Measurements from ENCODE around the gene CDKN2B.

CDKN2B gene

DNA sequence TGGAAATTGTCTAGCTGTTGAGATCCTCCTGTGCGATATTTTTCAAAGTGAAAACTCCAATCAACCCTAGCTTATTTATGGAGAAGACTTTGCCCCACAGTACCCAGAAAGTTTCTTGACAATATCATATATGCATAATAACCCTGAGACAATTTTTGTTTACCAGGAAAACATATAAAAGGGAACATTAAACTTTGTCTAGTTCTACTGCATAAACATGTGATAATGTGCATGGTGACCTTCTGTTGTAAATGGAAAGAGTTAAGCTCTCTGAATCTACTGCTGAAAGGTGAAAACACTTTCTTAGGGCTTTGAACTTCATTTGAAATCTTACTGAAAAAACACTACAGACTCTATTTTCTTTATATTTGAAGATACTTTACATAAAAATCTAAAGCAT, 32.2 kb upstream of the CDKN2B start:
- H3K9me3 Mint-ChIP-seq = no peaks in the 10 kb centered on the region
- H3K4me1 Mint-ChIP-seq = peaks cover 16% of the 10 kb centered on the region
- no peak overlapping the region for H3K27ac Mint-ChIP-seq
- H3K4me3 Mint-ChIP-seq = no peak overlapping the region
- peaks cover 5% of the 10 kb centered on the region for H3K27me3 Mint-ChIP-seq
- H3K36me3 Mint-ChIP-seq = no peaks in the 10 kb centered on the region

DNA sequence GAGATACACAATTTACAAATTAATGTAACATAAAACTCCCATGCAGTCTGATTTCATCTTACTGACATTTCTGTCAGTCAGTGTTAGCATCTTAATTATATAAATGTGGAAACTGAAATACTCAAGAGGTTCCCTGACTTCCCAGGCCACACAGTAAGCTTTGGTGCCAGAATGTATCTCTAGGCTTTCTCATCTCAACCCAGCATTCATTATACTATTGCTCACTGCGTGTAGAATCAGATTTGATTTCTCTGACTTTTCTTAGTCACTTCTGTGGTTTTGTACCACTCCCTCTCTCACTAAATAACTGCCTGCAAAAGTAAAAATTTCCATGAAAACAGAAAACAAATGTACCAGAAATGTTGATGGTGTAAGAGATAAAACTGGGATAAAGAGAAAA, 31.7 kb upstream of the CDKN2B start:
- Mint-ChIP-seq H3K4me1 (peaks cover 13% of the 10 kb centered on the region), H3K36me3 (no peaks in the 10 kb centered on the region), H3K27me3 (peaks cover 5% of the 10 kb centered on the region), H3K9me3 (no peaks in the 10 kb centered on the region), H3K4me3 (no peak overlapping the region), H3K27ac (no peak overlapping the region)

GRCh38 chr9:22039258-22039657, 30.2 kb upstream of the CDKN2B start:
- no peaks in the 10 kb centered on the region for H3K9me3 Mint-ChIP-seq
- peaks cover 9% of the 10 kb centered on the region for H3K4me1 Mint-ChIP-seq
- no peaks in the 10 kb centered on the region for H3K36me3 Mint-ChIP-seq
- H3K27ac Mint-ChIP-seq = no peak overlapping the region
- H3K4me3 Mint-ChIP-seq = no peak overlapping the region
- H3K27me3 Mint-ChIP-seq = peaks cover 5% of the 10 kb centered on the region

DNA sequence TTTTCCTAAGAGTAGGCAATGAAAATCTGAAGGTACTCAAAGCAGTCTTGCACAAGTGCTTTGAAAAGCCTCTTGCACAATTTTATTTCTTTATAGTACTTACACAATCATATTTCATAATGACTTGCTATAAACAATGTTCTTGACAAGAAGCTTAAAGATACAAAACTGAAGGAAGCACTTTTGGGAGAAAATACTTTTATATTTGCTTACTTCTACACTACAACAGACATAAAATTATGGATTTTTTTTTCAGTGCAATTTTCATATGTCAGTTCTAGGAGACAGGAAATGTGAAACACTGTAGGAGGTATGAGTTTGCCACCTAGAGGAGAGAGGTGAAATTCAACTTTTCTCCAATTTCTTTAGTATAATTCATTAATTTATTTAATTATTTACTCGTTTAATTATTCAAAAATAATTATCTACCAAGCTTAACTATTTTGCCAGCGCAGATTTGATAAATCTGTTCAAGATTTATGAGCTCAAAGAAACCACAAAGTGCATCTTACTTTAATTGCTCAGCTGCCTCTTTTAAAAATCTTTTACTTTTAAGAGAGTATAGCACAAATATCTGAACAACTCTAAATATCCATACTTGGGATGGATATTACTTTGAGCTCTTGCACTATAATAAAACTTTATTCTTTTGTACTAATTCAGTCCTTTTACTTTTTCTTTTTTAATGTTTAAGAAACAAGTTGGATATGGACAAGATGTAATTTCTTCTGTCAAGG, 29.0 kb upstream of the CDKN2B start:
- H3K4me3 Mint-ChIP-seq = no peak overlapping the region
- H3K9me3 Mint-ChIP-seq = no peaks in the 10 kb centered on the region
- H3K36me3 Mint-ChIP-seq = no peaks in the 10 kb centered on the region
- H3K4me1 Mint-ChIP-seq = peaks cover 9% of the 10 kb centered on the region
- peaks cover 1% of the 10 kb centered on the region for H3K27me3 Mint-ChIP-seq
- H3K27ac Mint-ChIP-seq = no peak overlapping the region

DNA sequence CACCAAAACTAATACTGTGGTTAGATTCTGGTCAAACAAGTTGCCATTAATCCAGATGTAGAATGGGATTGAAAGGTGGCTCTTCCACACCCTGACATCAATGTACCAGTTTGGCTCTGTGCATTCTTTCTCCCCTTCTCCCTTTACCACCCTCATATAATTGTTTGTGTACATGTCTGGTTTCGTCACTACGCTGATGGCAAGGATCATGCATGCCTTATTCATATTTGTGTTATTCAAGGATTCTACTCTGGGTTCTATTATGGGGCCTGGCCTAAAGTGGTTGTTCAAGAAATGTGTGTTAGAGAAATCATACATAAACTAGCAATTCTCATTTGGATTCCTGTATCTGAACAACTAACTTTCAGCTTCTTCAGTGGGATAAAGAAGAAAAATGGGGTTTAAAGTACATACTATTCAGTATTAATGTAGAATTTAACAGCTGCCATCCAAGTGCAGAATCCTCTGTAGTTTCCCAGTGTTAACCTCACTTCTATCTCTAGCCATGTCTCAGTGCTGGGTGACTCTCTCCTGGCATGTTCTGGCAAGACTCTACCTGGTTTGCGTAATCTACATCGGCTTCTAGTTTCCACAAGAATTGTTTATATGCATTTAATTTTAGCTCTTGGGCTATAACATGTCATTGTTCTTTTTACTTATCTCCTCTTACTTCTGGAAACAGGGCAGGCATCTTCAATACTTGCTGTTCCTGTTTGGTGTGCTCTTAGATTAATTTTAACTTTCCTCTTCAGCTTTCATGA, 27.9 kb upstream of the CDKN2B start:
- Mint-ChIP-seq H3K9me3 (no peaks in the 10 kb centered on the region), H3K4me3 (no peak overlapping the region), H3K36me3 (no peaks in the 10 kb centered on the region), H3K27me3 (peaks cover 1% of the 10 kb centered on the region), H3K27ac (no peak overlapping the region), H3K4me1 (peaks cover 9% of the 10 kb centered on the region)

DNA sequence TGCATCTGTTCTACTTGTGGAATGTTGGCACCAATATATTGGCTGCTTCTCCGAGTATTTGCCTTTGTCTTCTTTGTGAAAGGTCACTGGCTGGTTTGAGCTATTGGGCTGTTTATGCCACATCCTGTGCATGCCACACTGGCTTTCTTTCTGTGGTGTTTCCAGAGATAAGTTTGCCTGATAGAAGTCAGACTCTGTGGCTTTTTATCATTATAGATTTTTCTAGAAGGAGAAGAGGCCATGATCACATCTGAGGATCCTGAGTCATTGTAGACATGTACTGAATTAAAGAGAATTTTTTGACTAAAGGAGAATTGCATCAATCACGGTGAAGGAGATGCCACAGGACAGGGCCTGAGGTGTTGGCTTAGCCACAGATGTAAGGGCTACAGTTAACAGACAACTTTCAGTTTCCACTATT, 26.5 kb upstream of the CDKN2B start:
- Mint-ChIP-seq H3K9me3 (no peaks in the 10 kb centered on the region), H3K27me3 (no peaks in the 10 kb centered on the region), H3K27ac (no peak overlapping the region), H3K36me3 (no peaks in the 10 kb centered on the region), H3K4me1 (peaks cover 4% of the 10 kb centered on the region), H3K4me3 (no peak overlapping the region)

DNA sequence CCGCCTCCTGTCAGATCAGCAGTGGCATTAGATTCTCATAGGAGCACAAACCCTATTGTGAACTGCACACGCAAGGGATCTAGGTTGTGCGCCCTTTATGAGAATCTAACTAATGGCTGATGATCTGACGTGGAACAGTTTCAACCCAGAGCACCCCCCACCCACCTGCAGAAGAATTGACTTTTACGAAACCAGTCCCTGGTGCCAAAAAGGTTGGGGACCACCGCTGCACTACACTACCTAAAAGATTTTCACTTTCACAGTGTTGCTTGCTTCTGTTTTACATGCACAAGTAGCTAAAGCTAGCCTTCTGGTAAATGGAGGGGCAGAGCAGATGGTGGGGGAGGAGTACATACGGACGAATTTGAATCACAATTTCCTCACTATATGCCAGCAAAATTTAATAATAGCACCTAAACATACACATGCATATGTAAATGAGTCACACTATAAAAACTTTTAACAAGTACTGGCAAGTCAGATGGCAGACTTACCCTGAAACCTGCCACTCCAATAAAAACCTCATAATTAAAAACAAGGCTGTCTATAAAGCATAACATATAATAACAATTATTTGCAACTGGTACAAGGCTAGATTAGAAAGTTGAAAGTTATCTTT, 24.0 kb upstream of the CDKN2B start:
- Mint-ChIP-seq H3K4me3 (no peak overlapping the region), H3K36me3 (no peaks in the 10 kb centered on the region), H3K27me3 (no peaks in the 10 kb centered on the region), H3K27ac (no peak overlapping the region), H3K9me3 (no peaks in the 10 kb centered on the region), H3K4me1 (peaks cover 7% of the 10 kb centered on the region)

- H3K4me1 Mint-ChIP-seq = peaks cover 3% of the 10 kb centered on the region
- H3K27ac Mint-ChIP-seq = no peak overlapping the region
- H3K27me3 Mint-ChIP-seq = no peaks in the 10 kb centered on the region
- H3K4me3 Mint-ChIP-seq = no peak overlapping the region
- H3K9me3 Mint-ChIP-seq = no peaks in the 10 kb centered on the region
- no peaks in the 10 kb centered on the region for H3K36me3 Mint-ChIP-seq
Measured at GRCh38 chr9:22031655-22032411, 22.7 kb upstream of the CDKN2B start.

DNA sequence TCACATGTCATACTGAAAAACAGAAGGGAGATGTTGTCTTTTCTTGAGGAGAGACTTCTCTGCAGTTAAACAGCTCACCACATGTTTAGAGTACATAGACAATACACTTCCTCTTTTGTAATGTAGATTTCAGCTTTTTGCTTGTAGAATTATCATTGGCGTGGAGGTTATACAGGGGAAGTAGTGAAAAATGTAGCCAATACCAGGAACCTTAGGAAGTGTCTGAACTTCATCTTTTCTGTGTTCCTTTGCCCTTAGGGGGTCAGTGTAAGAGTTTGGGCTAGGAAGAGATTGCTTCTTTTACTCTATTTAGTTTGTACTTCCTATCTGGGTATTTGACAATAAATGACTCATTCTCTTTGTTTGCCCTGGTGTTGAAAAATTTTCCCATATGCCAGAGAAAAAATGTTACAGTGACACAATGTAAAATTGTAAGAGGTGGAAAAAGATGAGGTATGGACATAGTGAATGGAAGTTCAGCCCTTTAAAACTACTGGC, 21.0 kb upstream of the CDKN2B start:
- no peaks in the 10 kb centered on the region for H3K9me3 Mint-ChIP-seq
- peaks cover 3% of the 10 kb centered on the region for H3K4me1 Mint-ChIP-seq
- no peaks in the 10 kb centered on the region for H3K36me3 Mint-ChIP-seq
- H3K27ac Mint-ChIP-seq = no peak overlapping the region
- no peak overlapping the region for H3K4me3 Mint-ChIP-seq
- H3K27me3 Mint-ChIP-seq = no peaks in the 10 kb centered on the region

DNA sequence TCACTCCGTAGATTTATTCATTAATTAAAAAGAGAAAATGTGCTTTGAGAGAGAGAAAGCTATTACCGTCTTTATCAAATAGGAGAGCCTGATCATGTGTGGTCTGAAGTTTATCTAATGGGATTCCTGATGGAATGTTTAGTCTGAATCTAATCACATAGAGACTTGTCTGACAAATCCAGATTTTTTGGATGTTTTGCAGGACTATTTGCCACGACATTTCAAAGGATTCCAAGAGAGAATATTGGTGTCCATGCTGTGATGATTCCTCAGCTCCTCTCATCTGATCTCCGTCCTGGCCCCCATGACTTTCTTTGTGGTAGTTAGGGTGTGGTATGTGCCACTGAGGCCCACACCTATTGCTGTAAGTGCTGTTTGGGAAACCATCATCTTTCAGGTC, 20.1 kb upstream of the CDKN2B start:
- no peak overlapping the region for H3K4me3 Mint-ChIP-seq
- H3K27me3 Mint-ChIP-seq = no peaks in the 10 kb centered on the region
- H3K27ac Mint-ChIP-seq = no peak overlapping the region
- H3K4me1 Mint-ChIP-seq = peaks cover 3% of the 10 kb centered on the region
- H3K36me3 Mint-ChIP-seq = no peaks in the 10 kb centered on the region
- no peaks in the 10 kb centered on the region for H3K9me3 Mint-ChIP-seq

- no peak overlapping the region for H3K27ac Mint-ChIP-seq
- H3K4me3 Mint-ChIP-seq = no peak overlapping the region
- H3K36me3 Mint-ChIP-seq = no peaks in the 10 kb centered on the region
- peaks cover 3% of the 10 kb centered on the region for H3K4me1 Mint-ChIP-seq
- H3K9me3 Mint-ChIP-seq = no peaks in the 10 kb centered on the region
- H3K27me3 Mint-ChIP-seq = no peaks in the 10 kb centered on the region
Measured at GRCh38 chr9:22028394-22028793, 19.3 kb upstream of the CDKN2B start.

DNA sequence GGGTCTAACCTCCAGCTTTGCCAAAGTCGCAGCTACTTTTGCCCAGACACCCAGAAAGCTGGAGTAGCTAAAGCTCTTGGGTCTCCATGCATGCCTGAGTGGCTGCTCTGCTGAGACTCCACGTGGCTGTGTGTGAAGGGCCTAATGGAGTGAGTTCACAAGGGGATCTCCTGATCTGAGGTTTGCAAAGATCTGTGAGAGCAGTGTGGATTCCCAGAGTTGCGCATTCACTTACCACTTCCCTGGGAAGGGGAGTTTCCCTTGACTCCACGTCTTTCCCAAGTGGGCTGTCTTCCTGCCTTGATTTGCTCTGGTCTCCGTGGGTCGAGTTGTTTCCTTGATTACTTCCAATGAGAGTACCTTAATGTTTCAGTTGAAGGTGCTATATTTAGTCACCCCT, 17.6 kb upstream of the CDKN2B start:
- H3K27ac Mint-ChIP-seq = no peak overlapping the region

GRCh38 chr9:22022396-22022795, 13.3 kb upstream of the CDKN2B start:
- no peak overlapping the region for H3K27ac Mint-ChIP-seq
- peaks cover 19% of the 10 kb centered on the region for H3K27me3 Mint-ChIP-seq
- H3K4me3 Mint-ChIP-seq = no peak overlapping the region
- peaks cover 12% of the 10 kb centered on the region for H3K9me3 Mint-ChIP-seq
- H3K4me1 Mint-ChIP-seq = no peaks in the 10 kb centered on the region
- H3K36me3 Mint-ChIP-seq = peaks cover 1% of the 10 kb centered on the region

More for the DNA sequence above, 17.6 kb upstream of the CDKN2B start:
- H3K27me3 Mint-ChIP-seq = peaks cover 7% of the 10 kb centered on the region
- no peaks in the 10 kb centered on the region for H3K36me3 Mint-ChIP-seq
- H3K9me3 Mint-ChIP-seq = peaks cover 4% of the 10 kb centered on the region
- peaks cover 3% of the 10 kb centered on the region for H3K4me1 Mint-ChIP-seq
- H3K4me3 Mint-ChIP-seq = no peak overlapping the region

GRCh38 chr9:22010866-22011625, 1.9 kb upstream of the CDKN2B start:
- Mint-ChIP-seq H3K9me3 (no peaks in the 10 kb centered on the region), H3K4me3 (no peak overlapping the region), H3K27ac (no peak overlapping the region), H3K36me3 (no peaks in the 10 kb centered on the region), H3K27me3 (peaks cover 48% of the 10 kb centered on the region), H3K4me1 (peaks cover 13% of the 10 kb centered on the region)

- Mint-ChIP-seq H3K27ac (no peak overlapping the region), H3K27me3 (peaks cover 61% of the 10 kb centered on the region), H3K9me3 (no peaks in the 10 kb centered on the region)
Measured at GRCh38 chr9:22009506-22009867, 382 bp upstream of the CDKN2B start.

More at GRCh38 chr9:22009506-22009867, 382 bp upstream of the CDKN2B start:
- Mint-ChIP-seq H3K4me3 (peak overlapping the region; percentile 44), H3K4me1 (peaks cover 25% of the 10 kb centered on the region), H3K36me3 (no peaks in the 10 kb centered on the region)

Measured in activated naive CD4-positive, alpha-beta T cell treated with anti-CD3 and anti-CD28 coated beads, Interleukin-2, amount 50 U/mL, for 24 hours (primary cell).